Esophagus squamous epithelium (tissue), 4 donors: ENCODE measurements around the gene KRT74.

Experiments
- CTCF ChIP-seq, 6 experiments: fragments of 450-650 bp in 4 of 6; fragments of 200-600 bp in 2 of 6; sonication (generic) in 2 of 6; IDR thresholded peaks; one replicate each; pipeline ENCODE4 v1.5.1; 2016 to 2019; ENCODE audit warnings: antibody characterized with exemption in 6 of 6, mild to moderate bottlenecking in 4 of 6, moderate library complexity in 4 of 6
- POLR2A ChIP-seq, 4 donors: fragments of 450-650 bp; IDR thresholded peaks; one replicate each; pipeline ENCODE4 v1.6.1; 2017; ENCODE audit warnings: antibody characterized with exemption in 4 of 4, mild to moderate bottlenecking in 4 of 4, moderate library complexity in 3 of 4

GRCh38 chr12:52564582-52564981 is 9.1 kb downstream of the KRT74 start:
- TF ChIP-seq POLR2A (IDR thresholded peaks at IDR 0.05) = no peak
- no peak for TF ChIP-seq CTCF (IDR thresholded peaks at IDR 0.05)
